Fibroblast of mammary gland (primary cell): Measurements from ENCODE around the gene ATF7IP2.

Experiments used
- DNase-seq: peaks from one replicate; pipeline ENCODE4 v3.0.0-alpha.2; 2010; ENCODE audit warnings: low read depth
- H3K4me3 ChIP-seq: 2 replicates; pipeline ENCODE4 v1.5.1; 2011; ENCODE audit warnings: low read depth, mild to moderate bottlenecking, low read length, moderate library complexity; ENCODE audit not compliant: control insufficient read depth
- TF ChIP-seq, protein P1 (sequence below): conservative IDR thresholded peaks from 2 replicates; pipeline ENCODE4 v1.5.1; 2011; ENCODE audit warnings: low read depth, low read length, inconsistent platforms; ENCODE audit not compliant: control insufficient read depth, insufficient read depth

Gene ATF7IP2

DNA sequence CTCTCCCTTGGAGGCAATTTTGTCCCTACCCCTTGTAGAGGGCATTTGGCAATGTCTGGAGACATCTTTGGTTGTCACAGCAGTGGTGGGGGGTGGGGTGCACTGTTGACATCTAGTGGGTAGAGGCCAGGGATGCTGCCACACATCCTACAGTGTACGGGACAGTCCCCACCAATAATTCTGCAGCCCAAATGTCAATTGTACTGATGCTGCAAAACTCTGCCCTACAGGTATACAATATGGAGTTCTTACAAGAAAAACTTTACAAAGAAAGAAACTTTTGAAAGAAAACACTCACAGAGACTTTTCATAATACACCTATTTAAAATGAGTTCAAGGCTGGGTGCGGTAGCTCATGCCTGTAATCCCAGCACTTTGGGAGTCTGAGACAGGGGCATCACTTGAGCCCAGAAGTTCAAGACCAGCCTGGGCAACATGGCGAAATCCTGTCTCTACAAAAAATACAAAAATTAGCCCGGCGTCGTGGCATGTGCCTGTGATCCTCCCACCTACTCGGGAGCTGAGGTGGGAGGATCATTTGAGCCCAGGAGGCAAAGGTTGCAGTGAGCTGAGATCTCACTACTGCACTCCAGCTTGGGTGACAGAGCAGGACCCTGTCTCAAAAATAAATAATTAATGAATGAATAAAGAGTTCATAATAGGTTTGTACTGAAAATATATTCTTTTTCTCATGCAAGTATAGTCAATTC lies 135.2 kb downstream of the ATF7IP2 start:
- TF ChIP-seq, protein P1, sequence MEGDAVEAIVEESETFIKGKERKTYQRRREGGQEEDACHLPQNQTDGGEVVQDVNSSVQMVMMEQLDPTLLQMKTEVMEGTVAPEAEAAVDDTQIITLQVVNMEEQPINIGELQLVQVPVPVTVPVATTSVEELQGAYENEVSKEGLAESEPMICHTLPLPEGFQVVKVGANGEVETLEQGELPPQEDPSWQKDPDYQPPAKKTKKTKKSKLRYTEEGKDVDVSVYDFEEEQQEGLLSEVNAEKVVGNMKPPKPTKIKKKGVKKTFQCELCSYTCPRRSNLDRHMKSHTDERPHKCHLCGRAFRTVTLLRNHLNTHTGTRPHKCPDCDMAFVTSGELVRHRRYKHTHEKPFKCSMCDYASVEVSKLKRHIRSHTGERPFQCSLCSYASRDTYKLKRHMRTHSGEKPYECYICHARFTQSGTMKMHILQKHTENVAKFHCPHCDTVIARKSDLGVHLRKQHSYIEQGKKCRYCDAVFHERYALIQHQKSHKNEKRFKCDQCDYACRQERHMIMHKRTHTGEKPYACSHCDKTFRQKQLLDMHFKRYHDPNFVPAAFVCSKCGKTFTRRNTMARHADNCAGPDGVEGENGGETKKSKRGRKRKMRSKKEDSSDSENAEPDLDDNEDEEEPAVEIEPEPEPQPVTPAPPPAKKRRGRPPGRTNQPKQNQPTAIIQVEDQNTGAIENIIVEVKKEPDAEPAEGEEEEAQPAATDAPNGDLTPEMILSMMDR, result no peak
- no peak overlapping the region for H3K4me3 ChIP-seq
- no peak for DNase-seq

DNA sequence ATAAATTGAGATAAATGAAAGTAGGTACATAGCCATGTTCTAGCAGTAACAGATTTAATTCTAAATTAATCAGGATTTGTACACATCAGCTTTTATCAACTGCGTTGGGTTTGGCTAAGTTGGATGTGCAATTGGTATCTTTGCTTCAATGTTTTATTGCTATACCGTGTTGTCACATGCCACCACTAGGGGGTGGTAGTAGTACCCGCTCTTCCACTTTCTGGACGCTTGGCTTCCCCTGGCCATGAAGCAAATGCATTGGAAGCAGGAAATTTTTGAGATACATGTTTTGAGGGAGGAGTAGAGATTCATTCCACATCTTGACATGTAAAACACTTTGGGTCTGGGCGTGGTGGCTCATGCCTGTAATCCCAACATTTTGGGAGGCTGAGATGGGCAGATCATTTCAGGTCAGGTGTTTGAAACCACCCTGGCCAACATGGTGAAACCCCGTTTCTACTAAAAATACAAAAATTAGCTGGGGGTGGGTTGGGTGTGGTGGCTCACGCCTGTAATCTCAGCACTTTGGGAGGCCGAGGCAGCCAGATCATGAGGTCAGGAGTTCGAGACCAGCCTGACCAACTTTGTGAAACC lies 135.9 kb downstream of the ATF7IP2 start:
- DNase-seq, result peak; percentile 74
- TF ChIP-seq, protein P1, result peak; percentile 91
- no peak overlapping the region for H3K4me3 ChIP-seq

DNA sequence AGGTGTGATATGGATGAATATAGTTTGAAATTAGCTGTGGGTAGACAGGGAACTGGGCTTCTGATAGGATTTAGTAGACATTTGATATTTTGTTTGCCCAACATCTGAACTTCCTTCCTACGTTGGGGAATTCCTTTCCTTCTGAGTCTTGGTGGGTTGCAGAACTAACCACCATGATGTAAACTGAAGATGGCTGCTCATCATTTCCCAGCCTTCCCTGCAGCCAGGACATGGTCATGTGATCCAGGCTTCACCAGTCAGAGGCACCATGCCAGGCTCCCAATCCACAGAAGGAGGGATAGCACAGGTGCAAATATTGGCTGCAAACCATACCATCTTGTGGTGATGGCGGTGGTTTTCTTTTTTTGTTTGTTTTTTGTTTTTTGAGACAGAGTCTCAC lies 137.1 kb downstream of the ATF7IP2 start:
- TF ChIP-seq, protein P1, result no peak
- DNase-seq, result no peak
- H3K4me3 ChIP-seq, result no peak overlapping the region

DNA sequence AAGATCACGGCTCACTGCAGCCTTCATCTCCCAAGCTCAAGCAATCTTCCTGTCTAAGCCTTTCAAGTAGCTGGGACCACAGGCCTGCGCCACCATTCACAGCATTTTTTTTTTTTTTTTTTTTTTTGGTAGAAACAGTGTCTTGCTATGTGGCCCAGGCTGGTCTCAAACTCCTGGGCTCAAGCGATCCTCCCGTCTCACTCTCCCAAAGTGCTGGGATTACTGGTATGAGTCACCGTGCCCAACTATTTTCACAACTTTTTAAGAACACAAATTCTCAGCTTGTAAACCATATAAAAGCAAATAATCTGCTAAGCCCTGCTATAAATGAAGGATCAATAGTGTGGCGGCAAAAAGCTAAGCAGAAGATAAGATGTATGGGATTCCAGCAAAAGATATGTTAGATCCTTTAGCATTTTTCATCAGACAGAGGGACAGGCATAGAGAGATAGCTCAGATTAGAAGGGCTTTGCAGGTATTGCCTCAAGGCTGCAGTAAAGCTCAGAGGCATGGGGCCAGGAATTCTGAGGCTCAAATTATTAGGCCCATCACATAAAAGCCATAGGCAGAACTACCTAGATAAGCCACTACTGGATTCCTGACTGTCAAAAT lies 139.5 kb downstream of the ATF7IP2 start:
- TF ChIP-seq, protein P1, result no peak
- DNase-seq, result no peak

DNA sequence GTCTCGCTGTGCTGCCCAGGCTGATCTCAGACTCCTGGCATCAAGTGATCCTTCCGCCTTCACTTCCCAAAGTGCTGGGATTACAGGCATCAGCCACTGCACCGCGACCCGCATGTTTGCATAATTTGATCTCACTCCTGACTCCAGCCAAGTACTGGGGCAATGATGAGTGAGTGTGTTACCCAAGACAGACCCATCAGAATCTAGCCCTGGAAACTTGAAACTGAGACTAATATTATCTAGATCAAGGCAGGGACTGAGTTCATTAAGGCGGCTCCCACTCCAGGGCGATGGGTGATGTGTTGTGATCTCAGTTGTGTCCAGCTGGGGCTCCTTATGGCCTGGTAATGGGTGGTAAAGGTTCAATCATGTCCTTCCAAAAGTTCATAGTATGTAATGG lies 141.1 kb downstream of the ATF7IP2 start:
- H3K4me3 ChIP-seq, result no peak overlapping the region
- DNase-seq, result peak; percentile 15
- TF ChIP-seq, protein P1, result no peak

More for the DNA sequence above, 139.5 kb downstream of the ATF7IP2 start:
- no peak overlapping the region for H3K4me3 ChIP-seq

DNA sequence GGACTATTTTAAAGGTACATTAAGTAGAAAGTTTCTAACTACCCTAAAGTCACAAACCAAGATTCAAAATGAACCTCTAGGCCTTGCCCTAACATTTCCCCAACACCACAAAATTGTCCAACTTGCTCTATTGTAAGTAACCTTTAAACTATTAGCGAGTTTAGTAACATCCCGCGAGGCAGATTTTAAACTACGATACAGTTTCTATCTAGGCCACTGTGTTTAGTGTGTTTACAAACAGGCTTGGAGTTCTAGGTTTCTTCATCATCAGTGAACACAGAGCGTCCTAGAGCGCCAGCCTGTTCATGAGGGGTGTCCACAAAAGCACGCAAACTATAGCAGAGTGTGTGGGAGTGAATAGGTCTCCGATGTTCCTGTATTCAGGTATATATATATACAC lies 142.8 kb downstream of the ATF7IP2 start:
- TF ChIP-seq, protein P1, result no peak
- no peak overlapping the region for H3K4me3 ChIP-seq
- DNase-seq, result no peak
